ENCODE results near the gene BTN1A1. TPM values are rescaled to one million over a fixed set of nuclear protein-coding genes. Genes with fewer than 3 reads are reported as not detected.
"Not testable (repeated sequence)": the region's sequence is repeated elsewhere in the genome, so short reads cannot be mapped to it uniquely, and the experiment has no call there.

BTN1A1 gene
- total RNA-seq, 2 experiments from 2014 or later, result not detected

DNA sequence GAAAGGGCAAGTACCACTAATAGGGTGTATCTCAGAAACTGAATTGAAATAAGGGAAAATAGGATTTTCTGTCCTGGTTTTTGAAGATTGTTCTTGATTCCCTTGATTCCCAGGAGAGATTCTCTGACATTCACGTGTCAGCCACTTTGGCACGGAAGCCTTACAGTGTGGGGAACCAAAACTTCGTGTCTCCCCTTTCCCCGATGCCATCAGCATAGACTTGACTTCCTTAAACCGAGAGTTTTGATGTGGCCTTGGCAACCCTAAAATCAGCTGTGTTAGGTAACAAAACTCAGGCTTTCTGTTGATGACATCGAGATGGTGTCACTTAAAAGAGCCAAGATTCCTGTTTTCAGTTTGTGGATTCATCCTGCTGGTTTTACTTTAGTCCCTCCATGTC, 45.5 kb downstream of the BTN1A1 start:
- peaks cover 41% of the 10 kb centered on the region for H3K4me1 Mint-ChIP-seq (ENCODE audit: low read depth)
- no peak overlapping the region for H3K27ac Mint-ChIP-seq
- ChIA-PET CTCF (interaction anchor here (0.6 to 1.5 kb wide), 2 partner anchors 12 to 135 kb away, joined by 3 to 5 read pairs; no protein-coding TSS in a partner anchor), POLR2A (no interaction called here)
- H3K36me3 Mint-ChIP-seq, result peaks cover 31% of the 10 kb centered on the region
- H3K4me3 Mint-ChIP-seq, result no peak overlapping the region
- no peaks in the 10 kb centered on the region for H3K9me3 Mint-ChIP-seq
- no peak for DNase-seq
- H3K27me3 Mint-ChIP-seq, result no peaks in the 10 kb centered on the region
- intact Hi-C loops (cut with micrococcal nuclease), result no loop called here

DNA sequence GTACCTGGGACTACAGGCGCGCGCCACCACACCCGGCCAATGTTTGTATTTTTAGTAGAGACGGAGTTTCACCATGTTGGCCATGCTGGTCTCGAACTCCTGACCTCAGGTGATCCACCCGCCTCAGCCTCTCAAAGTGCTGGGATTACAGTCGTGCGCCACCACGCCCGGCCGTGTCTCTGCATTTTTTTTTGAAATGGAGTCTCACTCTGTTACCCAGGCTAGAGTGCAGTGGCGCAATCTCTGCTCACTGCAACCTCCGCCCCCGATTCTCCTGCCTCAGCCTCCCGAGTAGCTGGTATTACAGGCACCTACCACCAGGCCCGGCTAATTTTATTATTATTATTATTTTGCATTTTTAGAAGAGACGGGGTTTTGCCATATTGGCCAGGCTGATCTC, 47.3 kb downstream of the BTN1A1 start:
- H3K9me3 Mint-ChIP-seq, DNase-seq: not testable (repeated sequence)
- peaks cover 27% of the 10 kb centered on the region for H3K4me1 Mint-ChIP-seq (ENCODE audit: low read depth)

DNA sequence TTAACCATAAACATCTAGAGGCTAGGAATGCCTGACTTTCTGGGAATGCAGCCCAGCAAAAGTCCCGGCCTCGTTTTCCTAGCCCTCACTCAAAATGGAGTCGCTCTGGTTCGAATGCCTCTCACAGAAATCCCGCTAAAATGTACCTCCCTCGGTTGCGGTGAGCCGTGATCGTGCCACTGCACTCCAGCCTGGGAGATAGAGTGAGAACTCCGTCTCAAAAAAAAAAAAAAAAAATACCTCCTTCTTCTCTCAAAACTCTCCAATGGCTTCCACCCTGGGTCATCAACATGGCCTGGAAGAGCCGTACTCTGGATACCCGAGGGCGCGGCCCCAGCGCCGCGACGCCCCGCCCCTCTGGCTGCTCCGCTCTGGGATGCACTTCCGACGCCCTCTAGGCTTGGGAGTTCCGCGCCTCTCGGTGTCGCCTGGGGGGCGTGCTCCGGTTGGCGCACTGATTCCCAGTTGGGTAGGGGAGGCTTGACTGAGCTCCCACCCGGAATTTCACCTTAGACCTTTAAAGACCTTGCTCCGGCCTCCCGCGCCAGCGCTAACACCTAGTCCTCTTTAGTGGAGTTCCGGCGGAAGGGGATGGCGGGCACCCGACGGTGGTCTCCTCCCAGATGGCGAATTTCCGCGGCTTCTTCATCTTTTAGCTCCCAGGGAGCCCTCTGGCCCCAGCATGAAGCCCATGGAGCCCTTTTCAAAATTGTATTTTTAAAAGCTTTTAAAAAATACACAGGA, 50.3 kb downstream of the BTN1A1 start:
- Mint-ChIP-seq H3K9me3 (no peaks in the 10 kb centered on the region), H3K4me1 (ENCODE audit: low read depth) (peaks cover 13% of the 10 kb centered on the region), H3K27me3 (no peaks in the 10 kb centered on the region), H3K36me3 (peaks cover 7% of the 10 kb centered on the region), H3K4me3 (peak overlapping the region; percentile 88), H3K27ac (peak overlapping the region; percentile 75)
- ChIA-PET POLR2A (interaction anchor here (0.7 to 1.3 kb wide), 4 partner anchors 12 to 21 kb away, joined by 3 to 8 read pairs (median 3); partner anchors contain the start of gene HMGN4), CTCF (interaction anchor here (0.7 to 1.2 kb wide), 4 partner anchors 13 to 228 kb away, joined by 3 to 5 read pairs (median 3); no protein-coding TSS in a partner anchor)
- peak; percentile 70 for DNase-seq
- intact Hi-C loops (cut with micrococcal nuclease), result loop anchor here (5.0 kb wide), 2 partner anchors 223 to 1202 kb away; no protein-coding TSS in a partner anchor

More for the DNA sequence above, 47.3 kb downstream of the BTN1A1 start:
- H3K4me3 Mint-ChIP-seq; H3K27ac Mint-ChIP-seq; intact Hi-C loops (cut with micrococcal nuclease); H3K27me3 Mint-ChIP-seq: not testable (repeated sequence)
- peaks cover 21% of the 10 kb centered on the region for H3K36me3 Mint-ChIP-seq
- POLR2A ChIA-PET, result interaction anchor here (1.4 kb wide), 1 partner anchor 9 kb away, joined by 3 read pairs; the partner anchor contains the start of gene HMGN4
- CTCF ChIA-PET, result interaction anchor here (0.7 to 1.0 kb wide), 2 partner anchors 167 to 206 kb away, joined by 3 to 5 read pairs; no protein-coding TSS in a partner anchor

DNA sequence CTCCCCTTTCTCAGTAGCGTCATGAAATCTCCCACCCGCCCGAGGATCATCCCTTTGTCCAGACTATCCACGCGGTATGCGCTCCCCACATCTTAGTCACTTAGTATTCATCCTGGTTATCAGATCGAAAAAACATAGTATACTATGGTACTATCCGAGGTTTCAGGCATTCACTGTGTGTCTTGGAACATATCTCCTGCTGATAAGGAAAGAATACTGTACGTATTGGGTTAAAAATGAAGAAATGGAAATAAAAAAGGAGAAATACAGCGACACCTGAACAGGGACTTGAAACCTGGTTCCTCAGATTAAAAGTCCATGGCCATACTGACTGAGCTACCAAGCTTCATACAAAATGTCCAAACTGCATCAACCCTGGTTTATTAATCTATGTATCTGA, 52.1 kb downstream of the BTN1A1 start:
- Mint-ChIP-seq H3K4me3 (no peak overlapping the region), H3K9me3 (no peaks in the 10 kb centered on the region), H3K27me3 (no peaks in the 10 kb centered on the region), H3K36me3 (no peaks in the 10 kb centered on the region), H3K4me1 (ENCODE audit: low read depth) (peaks cover 23% of the 10 kb centered on the region), H3K27ac (no peak overlapping the region)
- ChIA-PET CTCF (interaction anchor here (1.0 to 2.1 kb wide), 2 partner anchors 15 to 210 kb away, joined by 5 to 16 read pairs; partner anchors contain the start of gene HMGN4), POLR2A (interaction anchor here (1.0 kb wide), 1 partner anchor 15 kb away, joined by 3 read pairs; no protein-coding TSS in a partner anchor)
- no peak for DNase-seq
- intact Hi-C loops (cut with micrococcal nuclease), result loop anchor here (5.0 kb wide), 2 partner anchors 225 to 1200 kb away; no protein-coding TSS in a partner anchor

DNA sequence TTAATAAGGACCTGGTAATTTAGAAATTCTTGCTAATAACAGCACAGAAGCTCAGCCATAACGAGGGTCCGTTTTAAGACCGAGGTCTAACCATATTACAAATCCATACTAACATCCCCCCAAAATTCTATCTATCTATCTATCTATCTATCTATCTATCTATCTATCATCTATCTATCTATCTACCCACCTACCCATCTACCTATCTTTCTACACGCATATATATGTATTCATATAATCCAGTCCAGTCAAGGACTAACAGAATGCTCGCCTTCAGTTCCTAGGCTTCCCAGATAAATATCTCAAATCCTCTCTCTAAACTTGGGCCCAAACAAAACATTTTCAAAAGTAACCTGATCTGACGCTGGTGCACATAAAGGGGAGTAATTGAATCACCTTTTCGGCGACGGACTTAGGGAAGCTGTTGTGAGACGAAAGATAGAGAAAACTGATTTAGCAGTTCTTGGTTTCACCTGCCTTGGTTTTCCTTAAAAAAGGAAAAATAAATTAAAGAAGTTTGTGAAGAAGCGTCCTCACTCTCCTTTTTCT, 52.6 kb downstream of the BTN1A1 start:
- H3K27me3 Mint-ChIP-seq, result no peaks in the 10 kb centered on the region
- no peak overlapping the region for H3K27ac Mint-ChIP-seq
- ChIA-PET POLR2A (interaction anchor here (1.0 kb wide), 1 partner anchor 16 kb away, joined by 3 read pairs; no protein-coding TSS in a partner anchor), CTCF (interaction anchor here (1.0 to 2.7 kb wide), 5 partner anchors 15 to 1200 kb away, joined by 3 to 21 read pairs (median 9); partner anchors contain the start of gene HMGN4)
- no peak overlapping the region for H3K4me3 Mint-ChIP-seq
- intact Hi-C loops (cut with micrococcal nuclease), result loop anchor here (1.0 to 5.0 kb wide), 6 partner anchors 15 to 1200 kb away; no protein-coding TSS in a partner anchor
- H3K36me3 Mint-ChIP-seq, result no peaks in the 10 kb centered on the region
- no peak for DNase-seq
- H3K9me3 Mint-ChIP-seq, result no peaks in the 10 kb centered on the region
- H3K4me1 Mint-ChIP-seq (ENCODE audit: low read depth), result peaks cover 23% of the 10 kb centered on the region

DNA sequence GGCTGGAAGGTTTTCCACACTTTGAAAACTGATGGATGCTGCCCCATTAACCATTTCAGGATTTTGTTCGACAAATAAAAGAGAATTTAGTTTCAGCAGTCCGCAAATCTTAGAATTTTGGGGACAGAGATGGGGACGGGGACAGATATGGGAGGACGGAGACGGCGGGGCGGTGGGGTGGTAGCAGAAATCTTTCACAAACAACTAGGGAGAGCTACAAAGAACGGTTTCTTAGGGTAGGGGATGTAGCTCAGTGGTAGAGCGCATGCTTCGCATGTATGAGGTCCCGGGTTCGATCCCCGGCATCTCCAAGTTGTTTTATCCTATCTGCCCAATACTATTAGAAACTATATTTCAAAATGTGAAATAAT, 53.1 kb downstream of the BTN1A1 start:
- Mint-ChIP-seq H3K4me3 (no peak overlapping the region), H3K27ac (no peak overlapping the region), H3K4me1 (ENCODE audit: low read depth) (peaks cover 23% of the 10 kb centered on the region), H3K27me3 (no peaks in the 10 kb centered on the region), H3K36me3 (no peaks in the 10 kb centered on the region), H3K9me3 (no peaks in the 10 kb centered on the region)
- DNase-seq, result peak; percentile 85
- CTCF ChIA-PET, result interaction anchor here (1.0 to 2.7 kb wide), 8 partner anchors 16 to 1199 kb away, joined by 3 to 21 read pairs (median 10); partner anchors contain the start of gene HMGN4
- POLR2A ChIA-PET, result interaction anchor here (1.0 to 1.6 kb wide), 3 partner anchors 16 to 268 kb away, joined by 3 to 4 read pairs (median 3); a partner anchor contains a TSS
- intact Hi-C loops (cut with micrococcal nuclease), result loop anchor here (1.0 to 5.0 kb wide), 6 partner anchors 16 to 1199 kb away; no protein-coding TSS in a partner anchor

DNA sequence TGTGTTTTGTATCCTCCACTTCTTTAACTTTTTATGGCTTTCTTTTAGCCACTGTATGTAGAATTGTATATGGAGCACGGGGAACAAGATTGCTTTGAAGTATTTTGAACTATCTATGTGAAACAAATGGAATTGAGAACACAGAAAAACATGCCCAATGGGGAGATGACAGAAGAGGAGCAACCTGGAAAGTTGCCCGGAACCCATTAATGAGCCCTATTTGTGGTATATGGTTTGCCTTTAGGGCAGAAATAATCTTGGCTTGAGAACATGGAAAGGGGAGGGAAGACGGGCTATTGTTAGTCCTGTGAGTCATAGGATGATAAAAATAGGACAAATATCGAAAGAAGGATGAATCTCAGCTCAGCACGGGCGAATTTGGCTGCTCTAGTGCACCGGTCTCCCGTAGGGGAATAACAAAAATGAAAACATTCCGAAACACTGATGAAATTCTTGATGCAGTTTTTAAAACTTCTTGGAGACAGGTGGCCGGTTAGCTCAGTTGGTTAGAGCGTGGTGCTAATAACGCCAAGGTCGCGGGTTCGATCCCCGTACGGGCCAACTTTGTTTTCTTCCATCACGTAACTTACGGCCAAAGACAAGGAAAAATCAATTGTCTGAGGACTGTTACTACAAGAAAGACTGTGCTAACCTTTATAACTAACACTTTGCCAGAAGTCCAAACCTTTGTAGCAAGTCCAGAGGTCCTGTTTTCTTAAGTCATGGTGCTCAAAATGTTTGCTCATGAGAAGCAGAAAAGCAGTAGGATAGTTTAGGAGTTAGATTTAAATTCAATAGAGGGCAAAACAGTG, 53.7 kb downstream of the BTN1A1 start:
- H3K9me3 Mint-ChIP-seq, result no peaks in the 10 kb centered on the region
- no peaks in the 10 kb centered on the region for H3K36me3 Mint-ChIP-seq
- peaks cover 23% of the 10 kb centered on the region for H3K4me1 Mint-ChIP-seq (ENCODE audit: low read depth)
- H3K27me3 Mint-ChIP-seq, result no peaks in the 10 kb centered on the region
- CTCF ChIA-PET, result interaction anchor here (1.0 to 2.7 kb wide), 9 partner anchors 15 to 1199 kb away, joined by 3 to 21 read pairs (median 10); partner anchors contain the start of gene HMGN4
- intact Hi-C loops (cut with micrococcal nuclease), result loop anchor here (1.0 to 5.0 kb wide), 8 partner anchors 14 to 1198 kb away; partner anchors contain the start of gene ABT1
- no peak overlapping the region for H3K27ac Mint-ChIP-seq
- DNase-seq, result peak; percentile 89
- H3K4me3 Mint-ChIP-seq, result no peak overlapping the region
- POLR2A ChIA-PET, result interaction anchor here (1.0 to 1.6 kb wide), 4 partner anchors 16 to 396 kb away, joined by 3 to 4 read pairs (median 3); a partner anchor contains a TSS

DNA sequence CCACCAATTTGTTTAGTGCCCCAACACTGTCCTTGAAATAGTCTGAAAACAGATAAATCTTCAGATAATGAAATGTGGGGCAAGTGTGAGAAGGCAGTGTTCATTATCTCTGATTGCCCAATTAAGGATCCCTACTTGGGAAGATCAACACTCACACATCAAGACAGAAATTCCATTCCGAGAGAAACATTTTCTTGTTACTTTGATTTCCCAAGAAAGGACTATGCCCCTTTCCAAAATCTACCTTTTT, 54.3 kb downstream of the BTN1A1 start:
- no peak for DNase-seq
- Mint-ChIP-seq H3K36me3 (no peaks in the 10 kb centered on the region), H3K27me3 (no peaks in the 10 kb centered on the region), H3K27ac (no peak overlapping the region), H3K9me3 (no peaks in the 10 kb centered on the region), H3K4me1 (ENCODE audit: low read depth) (peaks cover 23% of the 10 kb centered on the region), H3K4me3 (no peak overlapping the region)
- intact Hi-C loops (cut with micrococcal nuclease), result loop anchor here (1.0 to 5.0 kb wide), 4 partner anchors 14 to 1198 kb away; partner anchors contain the start of gene ABT1
- CTCF ChIA-PET, result interaction anchor here (1.8 to 2.7 kb wide), 6 partner anchors 15 to 213 kb away, joined by 8 to 21 read pairs (median 11); partner anchors contain the start of gene HMGN4
- POLR2A ChIA-PET, result interaction anchor here (1.0 to 1.6 kb wide), 4 partner anchors 15 to 397 kb away, joined by 3 to 4 read pairs (median 3); a partner anchor contains a TSS

DNA sequence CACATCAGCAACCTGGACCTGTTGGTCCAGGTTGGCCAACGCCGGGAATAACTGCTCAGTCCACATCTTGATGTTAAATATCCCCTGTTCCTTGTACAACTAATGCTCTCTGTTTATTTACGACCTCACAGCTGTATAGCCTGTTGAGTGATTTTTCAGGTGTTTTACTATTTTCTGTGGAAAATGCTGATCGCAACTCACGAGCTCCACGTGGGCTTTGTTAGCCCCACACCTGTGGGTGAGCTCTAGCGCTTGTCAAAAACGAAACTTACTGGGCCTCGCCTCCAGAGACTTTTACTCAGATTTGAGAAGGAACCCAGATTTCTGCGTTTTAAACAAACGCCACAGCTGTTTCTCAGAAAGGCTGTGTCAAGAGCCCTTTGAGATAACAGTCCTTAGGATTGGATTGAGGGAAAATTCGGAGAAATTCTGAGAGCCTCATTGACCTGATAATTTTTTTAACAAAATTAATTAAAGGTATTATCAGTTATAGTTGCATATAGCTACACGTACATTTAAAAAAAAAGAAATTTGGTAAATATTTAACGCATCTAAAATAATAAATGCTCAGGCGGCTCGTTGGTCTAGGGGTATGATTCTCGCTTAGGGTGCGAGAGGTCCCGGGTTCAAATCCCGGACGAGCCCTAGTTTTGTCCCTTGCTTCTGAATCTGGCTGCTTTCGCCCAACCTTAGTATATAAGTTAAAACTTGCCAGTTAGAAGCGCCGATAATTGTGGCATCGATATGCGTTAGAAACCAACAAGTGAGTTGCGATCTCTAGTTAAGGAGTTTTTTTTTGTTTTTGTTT, 54.8 kb downstream of the BTN1A1 start:
- H3K27ac Mint-ChIP-seq, result no peak overlapping the region
- ChIA-PET POLR2A (interaction anchor here (1.1 to 1.6 kb wide), 3 partner anchors 15 to 397 kb away, joined by 3 read pairs; a partner anchor contains a TSS), CTCF (interaction anchor here (0.8 to 2.7 kb wide), 6 partner anchors 14 to 213 kb away, joined by 3 to 21 read pairs (median 10); partner anchors contain the start of gene HMGN4)
- H3K4me1 Mint-ChIP-seq (ENCODE audit: low read depth), result peaks cover 19% of the 10 kb centered on the region
- no peaks in the 10 kb centered on the region for H3K27me3 Mint-ChIP-seq
- H3K4me3 Mint-ChIP-seq, result peak overlapping the region; percentile 66
- H3K9me3 Mint-ChIP-seq, result no peaks in the 10 kb centered on the region
- peak; percentile 74 for DNase-seq
- intact Hi-C loops (cut with micrococcal nuclease), result loop anchor here (1.0 to 5.0 kb wide), 4 partner anchors 13 to 1197 kb away; partner anchors contain the start of gene ABT1
- H3K36me3 Mint-ChIP-seq, result no peaks in the 10 kb centered on the region

DNA sequence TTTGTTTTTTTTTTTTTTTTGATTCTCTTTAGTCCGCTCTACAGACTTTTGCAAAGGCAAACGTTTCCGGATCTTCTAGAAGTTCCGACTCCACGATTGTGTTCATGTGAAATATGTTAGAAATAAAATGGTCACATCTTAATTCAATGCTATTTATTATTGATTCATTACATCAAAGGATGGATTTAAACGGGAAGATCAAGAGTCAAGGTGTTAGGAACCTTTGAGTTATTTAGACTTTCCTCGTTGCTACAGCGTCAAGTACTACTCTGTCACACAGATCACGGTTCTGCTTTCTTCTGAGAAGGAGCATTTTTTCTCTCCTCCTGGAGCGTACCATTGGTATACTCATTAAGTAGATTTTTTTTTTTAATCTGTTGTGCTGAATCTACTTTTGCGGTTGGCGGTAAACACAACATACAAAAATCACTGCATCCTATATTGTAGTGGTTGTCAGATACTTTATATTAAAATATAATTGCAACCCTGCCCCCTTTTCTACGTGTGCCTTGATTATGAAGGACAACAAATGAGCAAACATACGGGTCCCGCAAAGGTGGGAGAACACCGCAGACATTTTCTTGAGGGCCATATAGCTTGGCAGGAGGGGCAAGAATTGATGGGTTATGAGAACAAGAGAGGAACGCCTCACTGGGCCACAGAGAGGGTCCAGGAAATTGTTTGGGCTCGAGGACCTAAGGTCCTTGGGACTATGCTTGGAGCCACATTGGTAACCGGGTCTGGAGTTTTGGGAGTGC, 55.6 kb downstream of the BTN1A1 start:
- H3K4me1 Mint-ChIP-seq (ENCODE audit: low read depth), result peaks cover 12% of the 10 kb centered on the region
- intact Hi-C loops (cut with micrococcal nuclease), result no loop called here
- no peak for DNase-seq
- H3K27ac Mint-ChIP-seq, result no peak overlapping the region
- H3K9me3 Mint-ChIP-seq, result no peaks in the 10 kb centered on the region
- CTCF ChIA-PET, result interaction anchor here (0.8 to 2.7 kb wide), 6 partner anchors 13 to 214 kb away, joined by 3 to 21 read pairs (median 6); partner anchors contain the start of gene HMGN4
- POLR2A ChIA-PET, result interaction anchor here (0.8 to 1.3 kb wide), 2 partner anchors 26 to 398 kb away, joined by 3 read pairs; a partner anchor contains a TSS
- H3K4me3 Mint-ChIP-seq, result peak overlapping the region; percentile 66
- H3K36me3 Mint-ChIP-seq, result no peaks in the 10 kb centered on the region
- H3K27me3 Mint-ChIP-seq, result no peaks in the 10 kb centered on the region

All from activated CD4-positive, alpha-beta memory T cell treated with anti-CD3 and anti-CD28 coated beads for 36 hours (primary cell).